HPDE6-E6E7 (cell line): Measurements from ENCODE around the gene MTX1.
A peak's percentile ranks its signal among the peaks of the same experiment; 100 is the strongest.
"Not testable (repeated sequence)": the region's sequence is repeated elsewhere in the genome, so short reads cannot be mapped to it uniquely, and the experiment has no call there.

ENCODE experiments used
- DNase-seq: peaks from one replicate; pipeline ENCODE4 v3.0.0; 2011; ENCODE audit warnings: missing footprints; ENCODE audit errors: extremely low spot score

The MTX1 gene, protein sequence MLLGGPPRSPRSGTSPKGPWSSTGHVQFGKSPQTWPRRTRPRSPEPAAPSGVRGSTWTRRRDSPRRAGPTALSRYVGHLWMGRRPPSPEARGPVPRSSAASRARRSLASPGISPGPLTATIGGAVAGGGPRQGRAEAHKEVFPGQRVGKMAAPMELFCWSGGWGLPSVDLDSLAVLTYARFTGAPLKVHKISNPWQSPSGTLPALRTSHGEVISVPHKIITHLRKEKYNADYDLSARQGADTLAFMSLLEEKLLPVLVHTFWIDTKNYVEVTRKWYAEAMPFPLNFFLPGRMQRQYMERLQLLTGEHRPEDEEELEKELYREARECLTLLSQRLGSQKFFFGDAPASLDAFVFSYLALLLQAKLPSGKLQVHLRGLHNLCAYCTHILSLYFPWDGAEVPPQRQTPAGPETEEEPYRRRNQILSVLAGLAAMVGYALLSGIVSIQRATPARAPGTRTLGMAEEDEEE

GRCh38 chr1:155208541-155209311 lies at the start of gene MTX1:
Gene MTX1 (plus strand): TSS chr1:155208695. CDS start chr1:155208805, 110 bp downstream.
- peak; percentile 66 for DNase-seq

DNA sequence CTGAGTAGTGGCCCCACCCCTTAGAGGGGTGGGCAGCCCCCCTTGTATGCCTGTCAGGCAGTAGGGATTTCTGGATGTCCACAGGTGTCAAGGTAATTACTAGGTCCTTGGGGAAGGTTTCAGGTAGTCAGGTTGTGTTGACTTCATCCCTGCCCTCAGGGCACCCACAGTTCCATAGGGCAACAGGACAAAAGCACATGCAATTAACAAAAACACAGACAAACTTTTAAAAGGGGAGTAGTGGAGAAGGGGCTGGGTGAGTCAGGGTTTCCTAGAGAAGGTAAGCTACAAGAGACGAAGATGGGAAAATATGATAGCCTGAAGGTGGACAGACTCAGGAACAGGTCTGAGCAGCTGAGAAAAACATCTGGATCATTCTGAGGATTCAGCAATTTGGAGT lies 49.5 kb upstream of the MTX1 start:
- no peak for DNase-seq

DNA sequence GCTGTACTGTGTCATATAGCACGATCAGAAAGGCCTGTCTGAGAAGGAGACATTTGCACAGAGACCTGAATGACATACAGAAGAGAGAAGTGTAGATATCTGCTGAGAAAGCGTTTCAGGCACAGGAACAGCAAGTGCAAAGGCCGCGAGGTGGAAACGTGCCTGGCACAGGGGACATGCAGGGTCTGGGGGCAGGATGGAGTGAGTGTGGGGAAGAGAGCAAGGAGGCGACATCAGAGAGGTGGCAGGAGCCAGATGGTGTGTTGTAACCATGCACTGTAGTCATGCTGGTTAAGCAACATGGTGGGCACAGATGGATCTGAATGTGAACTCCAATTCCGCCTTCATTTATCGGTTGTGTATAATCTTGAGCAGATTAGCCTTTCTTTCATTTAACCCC lies 48.4 kb upstream of the MTX1 start:
- DNase-seq, result no peak

- DNase-seq, result not testable (repeated sequence)
These were observed 45.9 kb upstream of the MTX1 start for GRCh38 chr1:155162631-155163030.

DNA sequence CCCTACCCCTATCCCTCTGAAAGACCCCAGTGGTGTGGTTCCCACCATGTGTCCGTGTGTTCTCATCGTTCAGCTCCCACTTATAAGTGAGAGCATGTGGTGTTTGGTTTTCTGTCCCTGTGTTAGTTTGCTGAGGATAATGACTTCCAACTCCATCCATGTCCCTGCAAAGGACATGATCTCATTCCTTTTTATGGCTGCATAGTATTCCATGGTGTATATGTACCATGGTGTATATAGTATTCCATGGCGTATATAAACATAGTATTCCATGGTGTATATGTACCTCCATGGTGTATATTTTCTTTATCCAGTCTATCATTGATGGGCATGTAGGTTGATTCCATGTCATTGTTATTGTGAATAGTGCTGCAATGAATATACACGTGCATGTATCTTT lies 44.7 kb upstream of the MTX1 start:
- not testable (repeated sequence) for DNase-seq

DNA sequence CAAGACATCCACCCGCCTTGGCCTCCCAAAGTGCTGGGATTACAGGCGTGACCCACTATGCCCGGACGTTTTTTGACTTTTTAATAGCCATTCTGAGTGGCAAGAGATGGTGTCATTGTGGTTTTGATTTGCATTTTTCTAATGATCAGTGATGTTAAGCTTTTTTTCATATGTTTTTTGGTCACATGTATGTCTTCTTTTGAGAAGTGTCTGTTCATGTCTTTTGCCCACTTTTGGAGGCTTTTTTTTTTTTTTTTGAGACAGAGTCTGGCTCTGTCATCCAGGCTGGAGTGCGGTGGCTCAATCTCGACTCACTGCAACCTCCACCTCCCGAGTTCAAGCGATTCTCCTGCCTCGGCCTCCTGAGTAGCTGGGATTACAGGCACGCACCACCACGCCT lies 43.9 kb upstream of the MTX1 start:
- DNase-seq, result not testable (repeated sequence)

GRCh38 chr1:155166051-155166470 lies 42.4 kb upstream of the MTX1 start:
- no peak for DNase-seq

DNA sequence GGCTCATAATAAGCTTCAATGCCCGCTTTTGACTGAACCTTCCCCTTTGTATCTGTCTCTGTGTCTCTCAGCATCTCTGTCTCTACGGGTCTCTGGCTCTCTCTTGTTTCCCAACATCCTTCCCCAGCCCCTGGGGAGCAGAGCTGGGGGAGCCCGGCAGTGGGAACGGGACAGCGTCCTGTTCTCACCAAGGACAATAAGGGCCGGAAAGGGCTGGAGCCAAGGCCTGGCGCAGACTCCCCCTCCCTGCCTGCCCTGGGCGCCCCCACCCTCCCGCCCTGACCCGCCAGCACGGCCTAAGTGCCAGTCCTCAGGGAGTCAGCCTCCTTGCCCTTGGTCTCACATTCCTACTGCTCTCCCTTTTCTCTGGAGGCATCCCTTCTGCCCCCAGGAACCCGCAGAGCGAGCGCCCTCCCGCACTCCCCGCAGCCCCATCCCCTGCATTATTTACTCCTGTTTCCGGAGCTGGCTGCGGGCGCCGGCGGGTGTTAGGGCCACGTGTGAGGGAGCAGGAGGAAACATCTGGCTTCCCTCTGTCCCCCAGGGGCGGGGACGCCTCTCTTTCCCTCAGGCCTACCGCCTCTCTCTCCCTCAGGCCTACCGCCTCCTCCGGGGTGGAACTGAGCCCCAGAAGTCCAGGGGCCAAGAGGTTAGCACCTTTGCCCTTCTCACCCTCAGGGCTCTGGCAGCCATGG lies 41.9 kb upstream of the MTX1 start:
- no peak for DNase-seq

GRCh38 chr1:155167166-155168104 lies 41.1 kb upstream of the MTX1 start:
- DNase-seq, result peak; percentile 61

DNA sequence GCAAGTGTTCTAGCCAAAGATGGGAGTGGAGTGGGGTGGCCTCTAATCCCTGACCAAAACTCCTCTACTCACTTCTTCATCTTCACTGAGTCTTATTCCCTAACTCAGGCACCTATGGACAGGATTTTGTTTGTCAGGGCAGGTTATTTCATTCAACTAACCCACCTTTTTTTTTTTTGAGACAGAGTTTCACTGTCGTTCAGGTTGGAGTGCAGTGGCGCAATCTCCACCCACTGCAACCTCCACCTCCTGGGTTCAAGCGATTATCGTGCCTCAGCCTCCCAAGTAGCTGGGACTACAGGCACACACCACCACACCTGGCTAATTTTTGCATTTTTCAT lies 40.4 kb upstream of the MTX1 start:
- not testable (repeated sequence) for DNase-seq

DNA sequence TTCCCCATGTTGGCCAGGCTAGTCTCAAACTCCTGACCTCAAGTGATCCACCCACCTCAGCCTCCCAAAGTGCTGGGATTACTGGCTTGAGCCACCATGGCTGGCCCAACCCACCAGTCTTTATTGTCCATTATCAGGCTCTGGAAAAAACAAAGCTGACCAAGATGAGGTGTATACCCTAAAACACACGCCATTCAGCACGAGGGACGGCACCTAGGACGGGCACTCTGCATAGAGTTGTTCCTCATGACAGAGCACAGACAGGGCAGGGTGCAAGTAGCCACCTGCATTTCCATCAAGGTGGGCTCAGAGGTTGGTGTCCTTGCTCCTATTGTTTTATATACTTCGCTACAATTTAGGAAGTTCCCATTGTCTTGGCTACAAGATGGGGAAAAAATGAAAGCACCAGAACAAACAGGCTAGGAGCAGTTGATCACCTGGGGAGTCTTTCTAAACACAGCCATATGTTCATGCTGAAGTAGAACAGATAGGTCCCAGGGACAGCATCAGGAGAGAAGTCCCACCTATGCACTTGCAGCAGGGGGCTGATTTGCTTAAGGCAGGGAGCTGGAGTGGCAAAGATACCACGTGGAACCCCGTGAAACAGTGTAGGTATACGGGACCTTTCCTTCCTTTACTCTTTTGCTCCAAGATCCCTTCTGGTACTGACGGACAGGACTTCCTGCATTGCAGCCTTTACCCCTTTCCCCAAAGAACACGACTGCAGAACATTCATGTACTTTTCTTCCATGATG lies 39.9 kb upstream of the MTX1 start:
- no peak for DNase-seq

- no peak for DNase-seq
These were observed 39.0 kb upstream of the MTX1 start for GRCh38 chr1:155169541-155169940.

DNA sequence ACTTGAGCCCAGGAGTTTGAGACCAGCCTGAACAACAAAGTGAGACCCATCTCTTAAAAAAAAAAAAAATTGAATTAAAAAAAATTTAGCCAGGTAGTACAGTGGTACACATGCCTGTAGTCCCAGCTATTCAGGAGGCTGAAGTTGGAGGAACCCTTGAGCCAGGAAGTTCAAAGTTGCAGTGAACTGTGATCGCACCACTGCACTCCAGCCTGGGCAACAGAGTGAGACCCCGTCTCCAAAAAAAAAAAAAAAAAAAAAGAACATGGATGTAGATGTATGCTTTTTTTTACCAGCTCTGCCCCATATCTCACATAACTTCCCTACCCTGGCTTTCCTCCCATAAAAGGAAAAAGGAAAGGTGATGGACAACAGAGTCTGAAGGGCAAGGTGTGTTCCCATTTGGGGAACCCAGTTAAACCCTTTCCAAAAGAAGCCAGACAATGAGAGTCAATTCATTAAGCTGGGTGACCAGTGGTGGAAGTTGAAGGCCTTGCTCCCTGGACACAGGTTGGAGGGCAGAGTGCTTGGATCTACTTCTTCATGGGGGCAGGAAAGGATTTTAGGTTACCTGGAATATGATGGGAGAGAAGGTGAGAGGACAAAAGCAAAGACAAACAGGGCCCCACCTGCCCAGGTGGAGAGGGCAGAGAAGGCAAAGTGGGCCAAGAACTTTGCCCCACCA lies 38.3 kb upstream of the MTX1 start:
- no peak for DNase-seq

DNA sequence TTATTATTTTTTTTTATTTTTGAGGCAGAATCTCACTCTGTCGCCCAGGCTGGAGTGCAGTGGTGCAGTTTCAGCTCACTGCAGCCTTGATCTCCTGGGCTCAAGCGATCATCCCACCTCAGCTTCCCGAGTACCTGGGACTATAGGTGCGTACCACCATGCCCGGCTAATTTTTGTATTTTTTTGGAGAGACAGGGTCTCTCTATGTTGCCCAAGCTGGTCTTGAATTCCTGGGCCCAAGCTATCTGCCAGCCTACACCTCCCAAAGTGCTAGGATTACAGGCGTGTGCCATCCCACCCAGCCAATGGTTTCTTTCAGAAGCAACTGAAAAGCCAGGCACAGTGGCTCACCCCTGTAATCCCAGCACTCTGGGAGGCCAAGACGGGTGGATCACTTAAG lies 37.7 kb upstream of the MTX1 start:
- no peak for DNase-seq

DNA sequence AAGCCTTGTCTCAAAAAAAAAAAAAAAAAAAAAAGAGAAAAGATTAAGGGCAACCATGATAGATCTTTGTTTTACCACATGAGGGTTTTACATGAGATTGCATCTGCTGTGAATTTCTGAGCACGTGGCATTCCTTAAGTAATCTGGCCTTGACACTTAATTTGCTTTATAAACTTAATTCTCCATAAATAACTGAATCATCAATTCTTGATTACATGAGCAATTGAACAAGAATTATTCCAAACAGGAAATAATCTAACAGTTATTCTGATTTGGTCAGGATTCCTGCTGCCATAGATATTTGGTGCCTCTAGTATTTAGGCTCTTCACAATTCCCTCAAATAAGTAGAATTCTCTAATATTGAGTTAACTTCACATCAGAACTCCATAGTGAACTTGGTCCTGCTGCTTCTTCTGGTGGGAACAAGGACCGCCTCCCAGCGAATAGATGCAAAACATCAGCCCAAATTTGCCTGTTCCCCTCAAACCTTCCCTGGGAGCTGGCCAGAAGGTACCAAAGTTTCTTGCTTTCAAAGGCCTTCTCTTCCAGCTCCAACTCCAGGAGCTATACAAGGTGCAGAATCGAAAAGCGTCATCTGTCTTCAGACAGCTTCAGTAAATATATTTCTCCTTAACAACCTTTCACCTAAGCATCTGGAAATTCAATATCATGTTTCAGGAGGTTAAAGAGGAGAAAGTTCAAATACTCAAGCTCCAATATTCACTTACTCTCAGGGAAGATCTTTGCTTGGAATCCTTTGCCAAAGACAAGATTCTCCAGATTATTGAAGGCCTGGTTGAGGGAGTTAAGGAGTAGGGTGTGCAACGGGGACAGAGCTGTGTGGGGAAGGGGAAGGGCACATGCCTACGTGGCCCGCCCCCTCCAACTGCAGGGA lies 36.4 kb upstream of the MTX1 start:
- DNase-seq, result no peak

DNA sequence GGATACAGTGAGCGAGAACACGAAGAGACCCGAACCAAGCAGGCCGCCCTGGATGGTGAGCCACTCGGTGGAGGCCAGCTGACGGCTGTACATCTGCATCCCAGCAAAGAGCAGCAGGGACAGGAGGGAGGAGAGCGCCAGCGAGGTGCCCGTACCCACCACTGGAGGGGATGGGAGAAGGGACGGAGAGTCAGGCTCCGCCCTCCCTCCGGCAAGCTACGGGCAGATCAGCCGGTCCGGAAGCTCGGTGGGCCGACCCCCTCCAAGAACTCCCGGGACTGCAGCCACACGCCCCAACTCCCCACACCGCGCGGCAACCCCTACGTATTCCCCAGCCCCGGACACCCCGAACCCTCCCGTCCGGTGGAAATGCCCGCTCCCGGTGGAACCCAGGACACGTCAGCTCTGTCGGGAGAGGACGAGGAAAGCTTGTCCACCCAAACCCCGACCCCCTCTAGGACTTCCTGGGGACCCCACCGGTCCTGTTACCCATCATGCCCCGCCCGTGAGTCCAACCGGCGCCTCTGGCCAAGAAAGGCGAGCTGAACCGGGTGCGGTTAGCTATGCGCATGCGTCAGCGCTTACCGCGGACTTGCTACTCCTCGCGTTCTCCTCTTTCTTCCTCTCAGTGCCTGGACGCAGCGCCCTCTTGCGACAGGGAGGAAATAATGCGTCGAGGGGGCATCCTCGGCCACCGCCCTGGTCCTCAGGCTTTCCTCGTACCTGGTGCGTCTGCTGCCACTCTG lies 35.6 kb upstream of the MTX1 start, which contains the start of gene KRTCAP2:
KRTCAP2 (minus strand) TSS at position 573 of the 746 bp plus-strand sequence; CDS start at position 493, 80 bp downstream.
- DNase-seq, result peak; percentile 97

DNA sequence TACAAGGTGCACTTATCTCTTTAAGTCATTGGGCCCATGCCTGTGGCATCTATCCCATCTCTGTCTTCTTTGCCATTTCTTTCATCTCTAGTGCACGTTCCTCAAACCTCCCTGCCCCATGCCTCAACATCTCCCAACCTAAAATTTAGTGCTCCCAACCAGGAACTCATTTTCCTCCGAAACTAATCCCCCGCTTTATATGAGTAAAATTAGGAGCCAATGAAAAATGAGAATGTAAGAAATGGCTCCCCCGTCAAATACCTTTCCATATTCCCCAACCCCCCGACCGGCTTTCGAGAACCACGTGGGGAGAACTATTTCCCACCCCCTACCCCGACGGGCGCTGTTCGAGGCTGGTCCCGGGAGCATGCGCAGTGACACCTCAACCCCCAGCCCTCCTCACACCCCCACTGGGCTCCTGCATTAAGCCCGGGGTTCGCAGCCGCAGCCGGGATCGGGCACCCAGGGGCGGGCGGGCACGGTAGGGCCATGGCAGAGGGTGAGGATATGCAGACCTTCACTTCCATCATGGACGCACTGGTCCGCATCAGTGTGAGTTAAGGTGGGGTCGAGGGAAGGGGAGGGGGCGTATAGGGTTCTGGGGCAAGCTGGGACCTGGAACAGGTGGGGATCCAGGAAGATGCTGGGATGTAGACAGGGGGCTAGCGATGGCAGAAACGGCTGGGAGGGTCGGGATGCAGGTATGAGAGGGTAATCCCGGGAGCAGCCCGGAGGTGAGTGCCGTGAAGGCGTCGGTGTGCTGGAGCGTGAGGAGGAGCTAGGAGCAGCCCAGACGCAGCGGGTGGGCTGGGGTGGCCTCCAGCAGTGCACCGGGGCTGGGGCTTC lies 34.8 kb upstream of the MTX1 start, which contains the start of gene TRIM46:
TRIM46 (plus strand) TSS at position 372 of the 846 bp plus-strand sequence; CDS start at position 490, 118 bp downstream.
- DNase-seq, result no peak
